HuH-7 (cell line): Measurements from ENCODE around the gene HNRNPAB.
"Not testable (repeated sequence)": the region's sequence is repeated elsewhere in the genome, so short reads cannot be mapped to it uniquely, and the experiment has no call there.

Experiments used
- DNase-seq: peaks from one replicate; pipeline ENCODE4 v3.0.0; 2011; ENCODE audit warnings: low spot score

Gene HNRNPAB

GRCh38 chr5:178212241-178213002, 8.1 kb downstream of the HNRNPAB start:
- DNase-seq = no peak

GRCh38 chr5:178213003-178213461, 8.7 kb downstream of the HNRNPAB start:
- DNase-seq = no peak

- DNase-seq = no peak
Measured at GRCh38 chr5:178213748-178214151, 9.4 kb downstream of the HNRNPAB start.

GRCh38 chr5:178214160-178214803, 9.9 kb downstream of the HNRNPAB start:
- no peak for DNase-seq

GRCh38 chr5:178215280-178216002, 11.1 kb downstream of the HNRNPAB start:
- DNase-seq = no peak

- DNase-seq = no peak
Measured at GRCh38 chr5:178216088-178216534, 11.8 kb downstream of the HNRNPAB start.

GRCh38 chr5:178216779-178217178, 12.4 kb downstream of the HNRNPAB start:
- no peak for DNase-seq

- DNase-seq = no peak
Measured at GRCh38 chr5:178218237-178218776, 14.0 kb downstream of the HNRNPAB start.

- no peak for DNase-seq
Measured at GRCh38 chr5:178218827-178219226, 14.5 kb downstream of the HNRNPAB start.

- no peak for DNase-seq
Measured at GRCh38 chr5:178221282-178221681, 16.9 kb downstream of the HNRNPAB start.

- no peak for DNase-seq
Measured at GRCh38 chr5:178221853-178222252, 17.5 kb downstream of the HNRNPAB start.

- no peak for DNase-seq
Measured at GRCh38 chr5:178222292-178222691, 18.0 kb downstream of the HNRNPAB start.

- DNase-seq = no peak
Measured at GRCh38 chr5:178223196-178223773, 19.0 kb downstream of the HNRNPAB start.

- DNase-seq = no peak
Measured at GRCh38 chr5:178223828-178224335, 19.5 kb downstream of the HNRNPAB start.

GRCh38 chr5:178224403-178224802, 20.1 kb downstream of the HNRNPAB start:
- no peak for DNase-seq

- no peak for DNase-seq
Measured at GRCh38 chr5:178225174-178225573, 20.8 kb downstream of the HNRNPAB start.

- DNase-seq = no peak
Measured at GRCh38 chr5:178227138-178227659, 22.9 kb downstream of the HNRNPAB start.

- no peak for DNase-seq
Measured at GRCh38 chr5:178227929-178228328, 23.6 kb downstream of the HNRNPAB start.

GRCh38 chr5:178228609-178229008, 24.3 kb downstream of the HNRNPAB start:
- DNase-seq = no peak

- DNase-seq = not testable (repeated sequence)
Measured at GRCh38 chr5:178229111-178229510, 24.8 kb downstream of the HNRNPAB start.

- no peak for DNase-seq
Measured at GRCh38 chr5:178229861-178230260, 25.5 kb downstream of the HNRNPAB start.
